ENCODE measurements around the gene TP73.

Gene TP73

GRCh38 chr1:3731583-3732433 lies 79.5 kb downstream of the TP73 start:
- no peak for DNase-seq

DNA sequence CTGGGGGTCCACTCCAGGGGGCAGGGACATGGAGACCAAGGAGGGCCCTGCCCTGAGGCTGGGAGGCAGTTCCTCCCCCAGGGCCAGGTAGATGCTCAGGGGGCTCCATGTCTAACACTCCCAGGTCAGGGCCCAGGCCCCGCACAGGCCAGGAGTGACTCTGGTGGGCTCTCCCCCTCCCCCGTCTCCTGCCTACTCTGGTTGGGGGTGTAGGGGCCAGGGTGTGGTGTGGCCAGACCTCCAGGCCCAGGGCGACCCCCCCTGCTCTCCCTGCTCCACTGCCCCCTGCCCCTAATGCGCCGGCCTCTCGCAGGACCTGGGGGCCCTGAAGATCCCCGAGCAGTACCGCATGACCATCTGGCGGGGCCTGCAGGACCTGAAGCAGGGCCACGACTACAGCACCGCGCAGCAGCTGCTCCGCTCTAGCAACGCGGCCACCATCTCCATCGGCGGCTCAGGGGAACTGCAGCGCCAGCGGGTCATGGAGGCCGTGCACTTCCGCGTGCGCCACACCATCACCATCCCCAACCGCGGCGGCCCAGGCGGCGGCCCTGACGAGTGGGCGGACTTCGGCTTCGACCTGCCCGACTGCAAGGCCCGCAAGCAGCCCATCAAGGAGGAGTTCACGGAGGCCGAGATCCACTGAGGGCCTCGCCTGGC lies 80.2 kb downstream of the TP73 start:
- DNase-seq = no peak

DNA sequence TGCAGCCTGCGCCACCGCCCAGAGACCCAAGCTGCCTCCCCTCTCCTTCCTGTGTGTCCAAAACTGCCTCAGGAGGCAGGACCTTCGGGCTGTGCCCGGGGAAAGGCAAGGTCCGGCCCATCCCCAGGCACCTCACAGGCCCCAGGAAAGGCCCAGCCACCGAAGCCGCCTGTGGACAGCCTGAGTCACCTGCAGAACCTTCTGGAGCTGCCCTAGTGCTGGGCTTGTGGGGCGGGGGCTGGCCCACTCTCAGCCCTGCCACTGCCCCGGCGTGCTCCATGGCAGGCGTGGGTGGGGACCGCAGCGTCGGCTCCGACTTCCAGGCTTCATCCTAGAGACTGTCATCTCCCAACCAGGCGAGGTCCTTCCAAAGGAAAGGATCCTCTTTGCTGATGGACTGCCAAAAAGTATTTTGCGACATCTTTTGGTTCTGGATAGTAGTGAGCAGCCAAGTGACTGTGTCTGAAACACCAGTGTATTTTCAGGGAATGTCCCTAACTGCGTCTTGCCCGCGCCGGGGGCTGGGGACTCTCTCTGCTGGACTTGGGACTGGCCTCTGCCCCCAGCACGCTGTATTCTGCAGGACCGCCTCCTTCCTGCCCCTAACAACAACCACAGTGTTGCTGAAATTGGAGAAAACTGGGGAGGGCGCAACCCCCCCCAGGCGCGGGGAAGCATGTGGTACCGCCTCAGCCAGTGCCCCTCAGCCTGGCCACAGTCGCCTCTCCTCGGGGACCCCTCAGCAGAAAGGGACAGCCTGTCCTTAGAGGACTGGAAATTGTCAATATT lies 81.0 kb downstream of the TP73 start:
- no peak for DNase-seq

GRCh38 chr1:3733883-3734589 lies 81.7 kb downstream of the TP73 start:
- no peak for DNase-seq

- DNase-seq = no peak
These were observed 82.3 kb downstream of the TP73 start for GRCh38 chr1:3734602-3735001.

- DNase-seq = no peak
These were observed 82.8 kb downstream of the TP73 start for GRCh38 chr1:3735027-3735681.

GRCh38 chr1:3735688-3736087 lies 83.4 kb downstream of the TP73 start:
- no peak for DNase-seq

- DNase-seq = no peak
These were observed 83.8 kb downstream of the TP73 start for GRCh38 chr1:3736131-3736561.

GRCh38 chr1:3736708-3737107 lies 84.4 kb downstream of the TP73 start:
- no peak for DNase-seq

GRCh38 chr1:3738943-3739342 lies 86.6 kb downstream of the TP73 start:
- DNase-seq = no peak

DNA sequence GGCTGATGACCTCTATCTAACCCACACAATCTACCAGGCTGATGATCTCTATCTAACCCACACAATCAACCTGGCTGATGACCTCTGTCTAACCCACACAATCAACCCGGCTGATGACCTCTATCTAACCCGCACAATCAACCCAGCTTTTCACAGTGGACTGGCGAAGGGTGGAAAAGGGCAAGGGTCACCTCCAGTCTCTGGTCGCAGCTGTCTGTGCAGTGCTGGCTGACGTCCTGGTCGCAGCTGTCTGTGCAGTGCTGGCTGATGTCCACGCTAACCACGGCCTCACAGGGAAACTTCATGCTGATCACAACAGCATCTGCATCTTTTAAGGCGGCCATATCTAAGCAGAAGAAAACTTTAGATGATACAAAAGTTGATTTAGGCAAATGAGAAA lies 87.7 kb downstream of the TP73 start:
- DNase-seq = no peak

GRCh38 chr1:3740752-3741151 lies 88.4 kb downstream of the TP73 start:
- DNase-seq = no peak

- DNase-seq = no peak
These were observed 89.5 kb downstream of the TP73 start for GRCh38 chr1:3741566-3742438.

DNA sequence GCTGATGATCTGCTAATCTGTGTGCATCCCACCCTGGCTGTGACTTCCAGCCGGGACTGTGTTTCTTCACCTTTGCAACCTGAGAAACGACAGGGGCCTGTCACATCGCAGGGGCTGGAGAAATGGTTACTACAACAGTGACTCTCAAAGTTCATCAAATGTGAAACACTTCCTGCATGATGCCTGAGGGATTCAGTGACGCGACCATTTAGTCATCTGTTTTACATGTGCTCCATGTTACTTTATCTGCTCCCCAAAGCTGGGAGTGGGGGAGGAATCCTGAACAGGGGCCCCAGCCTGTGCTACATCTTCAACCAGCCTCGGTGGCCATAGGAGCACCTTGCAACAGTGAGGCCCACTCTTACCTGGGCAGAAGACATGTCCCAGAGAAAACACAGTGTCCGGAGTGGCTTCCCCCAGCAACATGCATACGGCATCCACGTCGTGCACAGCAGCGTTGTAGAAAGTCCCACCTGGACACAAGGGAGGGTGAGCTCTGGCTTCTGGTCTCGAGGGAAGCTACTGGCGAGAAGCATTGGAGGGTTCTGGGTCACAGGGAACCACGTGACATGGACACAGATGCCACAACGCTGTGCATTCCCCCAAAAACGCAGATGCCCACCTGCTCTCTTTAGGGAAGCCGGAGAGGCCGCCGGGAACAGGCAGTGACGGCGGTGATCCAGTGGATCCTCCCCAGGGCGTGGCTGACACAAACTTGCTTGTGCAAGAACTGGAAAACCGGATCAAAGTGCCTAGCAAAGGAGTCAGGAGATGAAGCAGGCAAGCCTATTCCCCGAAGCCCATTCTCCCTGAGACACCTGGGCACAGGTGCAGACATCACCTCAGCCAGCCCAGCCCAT lies 90.4 kb downstream of the TP73 start:
- no peak for DNase-seq

GRCh38 chr1:3743421-3743820 lies 91.1 kb downstream of the TP73 start:
- no peak for DNase-seq

DNA sequence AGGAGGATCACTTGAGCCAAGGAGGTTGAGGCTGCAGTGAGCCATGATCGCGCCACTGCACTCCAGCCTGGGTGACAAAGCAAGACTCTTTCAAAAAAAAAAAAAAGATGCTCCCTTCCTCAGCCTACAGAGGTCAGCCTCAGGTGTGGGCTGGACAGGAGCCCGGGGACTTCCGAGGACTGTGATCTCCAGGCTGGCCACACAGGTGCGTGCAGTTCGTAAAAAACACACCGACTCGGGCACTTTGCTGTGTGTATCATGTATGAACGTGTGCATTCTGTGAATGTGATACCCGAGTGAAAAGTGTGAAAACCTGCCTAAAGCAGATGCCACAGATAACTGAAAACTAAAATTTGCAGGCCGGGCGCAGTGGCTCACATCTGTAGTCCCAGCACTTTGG lies 91.5 kb downstream of the TP73 start:
- DNase-seq = no peak

- DNase-seq = no peak
These were observed 92.3 kb downstream of the TP73 start for GRCh38 chr1:3744646-3745045.

DNA sequence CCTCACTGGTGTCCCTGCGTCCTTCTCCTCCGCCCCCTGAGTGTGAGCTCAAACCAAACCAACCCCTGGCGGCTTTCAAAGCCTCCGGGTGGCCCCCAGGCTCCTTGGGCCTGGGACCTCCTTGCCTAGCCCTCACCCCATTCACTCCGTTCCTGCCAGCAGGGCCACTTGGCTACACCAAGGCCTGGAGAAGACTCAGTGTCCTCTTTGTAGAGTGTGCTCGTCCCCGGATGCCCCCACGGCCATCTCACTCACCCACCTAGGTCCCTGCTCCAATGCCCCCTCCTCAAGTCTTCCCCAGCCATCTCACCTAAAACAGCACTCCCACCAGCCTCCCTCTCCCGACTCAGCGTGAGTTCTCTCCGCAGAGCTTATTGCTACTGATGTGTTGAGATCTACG lies 92.8 kb downstream of the TP73 start:
- DNase-seq = no peak

DNA sequence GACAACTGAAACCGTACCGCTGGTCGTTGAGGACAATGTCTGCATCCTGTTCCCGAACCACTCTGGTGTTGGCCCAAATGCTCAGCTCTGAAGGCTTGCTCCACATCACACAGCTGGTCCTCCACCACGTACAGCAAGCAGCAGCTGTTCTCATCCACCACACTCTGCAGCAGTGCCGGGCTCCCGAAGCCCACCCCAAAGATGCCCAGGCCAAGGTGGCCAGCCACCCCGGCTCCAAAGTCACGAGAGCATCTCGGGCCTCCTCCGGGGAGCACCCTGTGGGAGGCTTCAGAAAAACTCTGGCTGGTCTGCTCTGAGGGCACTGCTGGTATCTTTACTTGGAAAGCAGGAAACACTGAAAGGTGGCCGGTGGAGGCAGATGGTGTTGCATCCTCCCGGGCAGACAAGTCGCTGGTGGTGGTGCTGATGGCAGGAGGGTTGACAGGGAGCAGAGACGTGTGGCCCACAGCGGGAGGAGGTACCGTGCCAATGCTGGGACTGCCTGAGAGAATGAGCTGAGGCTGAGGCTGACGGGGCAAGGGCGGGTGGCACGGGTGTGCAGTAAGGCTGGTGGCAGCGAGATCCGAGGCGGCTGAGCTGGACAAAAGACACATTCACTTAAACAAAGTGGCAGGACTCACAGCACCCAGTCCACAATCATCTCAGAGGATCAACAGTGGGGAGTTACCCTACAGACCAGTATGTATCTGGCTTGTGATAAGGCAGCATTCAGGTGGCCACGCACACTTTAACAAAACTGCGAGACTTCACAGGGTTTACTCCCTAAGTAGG lies 93.5 kb downstream of the TP73 start:
- no peak for DNase-seq

DNA sequence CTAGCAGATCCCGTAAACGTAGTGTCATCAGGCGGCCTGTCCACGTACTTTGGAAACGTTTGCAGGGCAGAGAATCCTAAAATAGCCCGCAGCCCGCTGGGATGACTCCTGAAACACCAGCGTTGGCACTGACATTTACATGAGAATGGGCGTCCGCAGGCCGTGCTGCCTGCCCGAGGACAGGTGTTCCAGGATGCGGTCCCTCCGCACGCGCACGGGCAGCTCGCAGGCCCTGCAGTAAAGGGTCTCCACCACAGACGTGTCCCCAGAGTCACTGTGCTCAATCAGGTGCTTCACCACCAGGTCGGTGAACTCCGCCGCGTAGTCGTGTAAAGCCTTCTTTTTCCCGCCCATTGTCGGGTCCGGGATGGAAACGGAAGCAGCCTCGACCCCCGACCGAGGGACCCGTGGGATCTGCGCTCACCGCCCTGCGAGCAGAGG lies 94.1 kb downstream of the TP73 start:
- DNase-seq = no peak

All from NCI-H2227 treated with DMSO at 0.1 percent for 48 hours (cell line).